H1 (cell line): ENCODE data around the gene SMYD5. TPM values are rescaled to one million over a fixed set of nuclear protein-coding genes. Genes with fewer than 3 reads are reported as not detected.

Experiments used
- YY1 ChIP-seq: IDR thresholded peaks from 2 replicates; pipeline ENCODE4 v1.6.1; 2011; ENCODE audit warnings: low read depth, mild to moderate bottlenecking, low read length
- polyA plus RNA-seq, 7 experiments: library from polyadenylated mRNA; depleted of rRNA in 3 of 7; stranded (reverse) in 5 of 7; unstranded in 2 of 7; fragments of >200 nt in 5 of 7; fragments of 200-250 nt in 2 of 7; gene quantifications; 1 replicate in 5 of 7; 2 replicates in 1 of 7; 4 replicates in 1 of 7; pipeline versions ENCODE4 v1.2.1 to v1.2.3, GENCODE V29; 2011 to 2013; ENCODE audit warnings: missing spikeins in 2 of 7, mixed read lengths in 2 of 7
- total RNA-seq: library from RNA; stranded (reverse); fragmentation: NEBNext Ultra II Directional; extraction: Animal tissue kit (Norgen Biotek cat#: 25700); gene quantifications from 2 replicates; pipeline ENCODE4 v1.2.1, GENCODE V29; 2021

The SMYD5 gene
- total and polyA plus RNA-seq, 2 of the 8 experiments (the other 6 are each of a cell fraction or from before 2014, with no cell fraction given) = 35.2 to 56.7 TPM

GRCh38 chr2:73258913-73259215, 44.8 kb downstream of the SMYD5 start (continued):
- no peak for TF ChIP-seq YY1
